Measurements from ENCODE around the gene RB1.

DNA sequence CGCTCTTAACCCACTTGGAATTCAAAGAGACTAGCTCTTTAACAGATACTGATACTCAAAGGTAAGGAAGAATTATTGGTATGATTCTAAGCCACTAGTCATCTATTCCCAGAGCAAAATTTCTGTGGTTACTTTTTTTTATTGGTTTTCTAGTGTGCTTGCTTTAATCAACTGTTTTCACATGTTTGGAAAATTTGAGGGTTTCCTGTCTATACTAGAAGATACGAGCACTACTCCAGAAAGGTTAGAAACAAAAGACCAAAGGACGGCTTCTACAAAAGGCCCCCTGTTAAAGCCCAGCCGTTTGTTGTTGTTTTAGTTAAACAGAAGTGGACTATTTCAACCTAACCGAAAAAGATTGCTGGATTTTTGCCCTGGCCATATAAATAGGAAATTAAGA lies 127.9 kb downstream of the RB1 start:
- TF ChIP-seq CTCF (IDR thresholded peaks at IDR 0.05) (no peak), POLR2A (IDR thresholded peaks at IDR 0.05) (no peak)

Measured in Peyer's patch (tissue), 4 donors.